Activated CD4-positive, alpha-beta T cell treated with anti-CD3 and anti-CD28 coated beads for 4 hours (primary cell): Measurements from ENCODE around the gene ACTR10.

ENCODE experiments used
- DNase-seq, 2 donors: peaks; one replicate each; pipeline ENCODE4 v3.0.0-alpha.2; 2020

The ACTR10 gene

GRCh38 chr14:58199726-58200479 is at the start of gene ACTR10:
Gene ACTR10, plus strand, starts transcription at chr14:58200149. Its CDS starts 69 bp downstream, at chr14:58200218.
- DNase-seq: peak; percentile 85

GRCh38 chr14:58150243-58150805 is 49.6 kb upstream of the ACTR10 start:
- no peak for DNase-seq

GRCh38 chr14:58151133-58152013 is 48.6 kb upstream of the ACTR10 start:
- peak in 1 of 2 donors; percentile 9 for DNase-seq

GRCh38 chr14:58152014-58152857 is 47.7 kb upstream of the ACTR10 start, which contains the start of gene ARMH4:
Gene ARMH4, minus strand, starts transcription at chr14:58152213. Its CDS starts 12,855 bp downstream, at chr14:58139358.
- peak; percentile 58 to 67 for DNase-seq

- no peak for DNase-seq
Observed at GRCh38 chr14:58160561-58160960, 39.4 kb upstream of the ACTR10 start.

GRCh38 chr14:58166005-58166983 is 33.7 kb upstream of the ACTR10 start:
- peak; percentile 70 to 76 for DNase-seq

GRCh38 chr14:58167057-58167456 is 32.9 kb upstream of the ACTR10 start:
- no peak for DNase-seq

GRCh38 chr14:58167891-58168290 is 32.1 kb upstream of the ACTR10 start:
- DNase-seq: no peak

- peak; percentile 20 to 30 for DNase-seq
Observed at GRCh38 chr14:58171090-58171489, 28.9 kb upstream of the ACTR10 start.

- DNase-seq: no peak
Observed at GRCh38 chr14:58177125-58177524, 22.8 kb upstream of the ACTR10 start.

- no peak for DNase-seq
Observed at GRCh38 chr14:58189176-58189575, 10.8 kb upstream of the ACTR10 start.

- no peak for DNase-seq
Observed at GRCh38 chr14:58191763-58192601, 8.0 kb upstream of the ACTR10 start.

- DNase-seq: no peak
Observed at GRCh38 chr14:58193542-58193941, 6.4 kb upstream of the ACTR10 start.

- no peak for DNase-seq
Observed at GRCh38 chr14:58196198-58196597, 3.8 kb upstream of the ACTR10 start.

GRCh38 chr14:58198086-58198485 is 1.9 kb upstream of the ACTR10 start:
- DNase-seq: no peak

- DNase-seq: no peak
Observed at GRCh38 chr14:58200480-58200841, 512 bp downstream of the ACTR10 start.

- no peak for DNase-seq
Observed at GRCh38 chr14:58200846-58201245, 897 bp downstream of the ACTR10 start.

GRCh38 chr14:58213176-58213575 is 13.2 kb downstream of the ACTR10 start:
- DNase-seq: no peak

GRCh38 chr14:58215191-58215914 is 15.4 kb downstream of the ACTR10 start:
- DNase-seq: no peak

- DNase-seq: no peak
Observed at GRCh38 chr14:58216544-58216943, 16.6 kb downstream of the ACTR10 start.
